GM19463 (cell line): Measurements from ENCODE around the gene ERC1.
A peak's percentile ranks its signal among the peaks of the same experiment; 100 is the strongest.

Experiments used
- ATAC-seq: cut with Tn5 transposase; IDR thresholded peaks from one replicate; pipeline ENCODE4 v1.9.1; 2021; ENCODE audit warnings: mild to moderate bottlenecking, moderate library complexity; ENCODE audit not compliant: unreplicated experiment

The ERC1 gene

DNA sequence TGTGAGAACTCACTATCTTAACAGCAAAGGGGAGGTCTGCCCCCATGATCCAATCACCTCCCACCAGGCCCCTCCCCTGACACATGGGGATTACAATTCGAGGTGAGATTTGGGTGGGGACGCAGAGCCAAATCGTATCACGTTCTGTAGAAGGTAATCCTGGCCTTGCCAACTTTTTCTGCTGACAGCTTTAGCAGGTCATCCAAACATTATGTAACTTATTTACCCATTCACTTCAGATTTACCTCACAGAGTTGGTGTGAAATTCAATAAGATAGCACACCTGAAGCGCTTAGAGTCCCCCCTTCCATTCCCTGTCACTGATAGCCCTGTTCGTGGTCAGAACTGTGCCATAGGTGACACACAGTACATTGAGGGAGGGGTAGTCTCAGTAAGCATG lies 384.3 kb downstream of the ERC1 start:
- no peak for ATAC-seq

DNA sequence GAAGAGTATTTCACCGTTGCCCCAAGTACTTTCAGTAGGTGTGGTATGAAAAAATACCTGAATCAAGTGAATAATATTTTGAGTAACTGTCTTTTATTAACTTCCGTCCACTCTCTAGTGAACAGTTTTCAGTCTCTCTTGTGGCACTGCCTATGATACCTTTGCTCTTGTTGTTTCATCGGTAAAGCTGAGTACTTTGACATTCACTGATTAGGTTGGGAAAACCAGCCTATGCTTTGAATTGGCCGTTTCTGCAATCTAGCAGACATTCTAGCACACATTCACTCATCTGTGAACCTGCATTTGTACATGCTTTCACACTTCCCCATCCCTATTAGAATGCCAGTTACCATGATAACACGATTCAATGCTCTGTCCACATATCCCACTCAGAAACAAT lies 386.1 kb downstream of the ERC1 start:
- no peak for ATAC-seq

DNA sequence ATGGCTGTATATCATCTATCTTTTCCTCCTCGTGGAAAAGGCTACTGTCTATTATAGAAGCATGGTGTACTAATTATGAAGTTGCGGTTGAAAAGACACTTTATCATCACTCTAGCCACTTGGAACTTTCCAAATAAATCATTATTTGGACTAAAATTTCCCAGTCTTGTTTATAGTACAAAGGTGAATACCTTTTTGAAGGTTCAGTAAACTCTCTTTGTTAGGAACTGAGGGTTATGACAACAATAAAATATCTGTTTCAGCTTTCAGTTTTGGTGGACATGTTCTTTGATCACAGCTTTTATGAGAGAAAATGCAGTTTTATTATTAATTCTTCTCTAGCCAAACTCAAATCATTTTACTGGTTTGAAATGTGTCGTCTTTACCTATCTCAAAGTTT lies 386.7 kb downstream of the ERC1 start:
- no peak for ATAC-seq

DNA sequence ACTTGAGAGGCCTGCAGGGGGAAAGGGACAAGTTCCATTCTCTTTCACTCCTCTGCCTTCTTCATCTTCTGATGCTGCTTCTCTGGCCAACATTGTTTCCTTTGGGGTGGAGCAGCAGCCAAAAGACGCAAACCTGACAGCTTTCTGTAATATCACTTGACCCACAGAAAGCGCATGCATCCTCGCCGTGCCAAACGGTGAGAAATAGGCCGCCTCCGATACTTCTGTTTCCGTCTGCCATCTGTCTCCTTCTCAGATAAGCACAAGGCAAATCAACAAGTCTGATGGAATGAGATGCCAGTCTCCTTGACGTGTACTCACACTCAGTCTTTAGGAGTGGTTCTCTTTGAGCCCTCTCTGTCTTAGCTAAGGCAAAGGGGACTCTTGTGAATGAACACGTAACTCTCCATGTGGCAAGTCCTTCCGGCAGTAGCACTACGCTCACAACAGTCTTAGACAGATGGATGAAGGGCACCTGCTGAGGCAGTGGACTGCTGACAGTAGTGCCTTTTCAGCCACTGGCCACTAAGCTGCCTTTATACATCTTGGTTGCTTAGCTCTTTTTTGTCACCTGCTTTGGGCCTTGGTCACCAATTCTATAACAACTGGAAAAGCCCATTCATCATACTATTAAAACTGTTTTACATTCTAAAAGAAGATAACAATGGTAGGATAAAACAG lies 389.3 kb downstream of the ERC1 start:
- ATAC-seq: no peak

- ATAC-seq: no peak
Observed at GRCh38 chr12:1382151-1382550, 391.1 kb downstream of the ERC1 start.

- ATAC-seq: no peak
Observed at GRCh38 chr12:1382826-1383225, 391.8 kb downstream of the ERC1 start.

- ATAC-seq: no peak
Observed at GRCh38 chr12:1383758-1384157, 392.7 kb downstream of the ERC1 start.

GRCh38 chr12:1384910-1385309 lies 393.9 kb downstream of the ERC1 start:
- ATAC-seq: no peak

GRCh38 chr12:1391722-1392121 lies 400.7 kb downstream of the ERC1 start:
- no peak for ATAC-seq

DNA sequence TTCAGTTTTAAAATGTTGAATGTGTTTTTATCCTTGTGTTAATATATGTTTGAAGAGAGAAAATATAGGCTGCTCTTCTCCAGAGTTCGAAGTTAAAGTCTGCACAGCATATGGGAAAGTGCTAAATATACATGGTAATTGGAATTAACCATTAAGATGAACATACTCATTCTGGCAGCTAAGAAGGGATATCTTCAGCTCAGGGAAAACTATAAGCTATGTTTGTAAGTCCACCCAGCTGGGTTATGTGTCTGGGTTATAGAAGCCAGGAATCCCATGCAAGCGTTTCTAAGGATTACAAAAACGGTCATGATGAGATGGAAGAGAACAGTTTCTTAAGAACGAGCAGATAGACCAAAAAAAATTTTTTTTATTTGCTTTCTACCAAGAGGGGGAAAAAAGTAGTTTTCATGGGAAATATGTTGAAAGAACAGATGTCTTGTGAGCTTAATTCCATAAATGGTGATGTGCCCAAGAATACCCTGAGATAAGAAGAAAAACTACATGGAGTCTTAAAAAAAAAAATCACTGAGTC lies 404.5 kb downstream of the ERC1 start:
- no peak for ATAC-seq

GRCh38 chr12:1398673-1399072 lies 407.6 kb downstream of the ERC1 start:
- no peak for ATAC-seq

- no peak for ATAC-seq
Observed at GRCh38 chr12:1401891-1402290, 410.9 kb downstream of the ERC1 start.

- ATAC-seq: no peak
Observed at GRCh38 chr12:1403417-1403816, 412.4 kb downstream of the ERC1 start.

- ATAC-seq: no peak
Observed at GRCh38 chr12:1405619-1406018, 414.6 kb downstream of the ERC1 start.

DNA sequence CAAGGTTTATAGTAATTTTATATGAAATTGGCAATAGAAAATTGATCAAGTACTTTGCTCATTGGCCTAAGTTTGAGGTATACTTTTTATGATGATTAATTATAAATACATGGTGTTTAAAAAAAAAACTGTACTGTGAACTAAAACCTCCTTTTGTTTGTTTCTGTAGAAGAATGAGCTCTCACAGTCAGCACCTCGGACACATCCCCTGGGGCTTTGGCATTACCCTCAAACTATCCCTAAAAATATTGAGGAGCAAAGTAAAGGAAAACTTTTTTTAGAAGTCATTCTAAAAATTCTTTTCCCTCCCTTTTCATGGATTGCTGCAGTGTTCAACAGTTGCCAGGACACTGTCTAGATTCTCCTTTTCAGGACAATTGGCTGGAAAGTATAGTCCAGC lies 419.8 kb downstream of the ERC1 start:
- no peak for ATAC-seq

DNA sequence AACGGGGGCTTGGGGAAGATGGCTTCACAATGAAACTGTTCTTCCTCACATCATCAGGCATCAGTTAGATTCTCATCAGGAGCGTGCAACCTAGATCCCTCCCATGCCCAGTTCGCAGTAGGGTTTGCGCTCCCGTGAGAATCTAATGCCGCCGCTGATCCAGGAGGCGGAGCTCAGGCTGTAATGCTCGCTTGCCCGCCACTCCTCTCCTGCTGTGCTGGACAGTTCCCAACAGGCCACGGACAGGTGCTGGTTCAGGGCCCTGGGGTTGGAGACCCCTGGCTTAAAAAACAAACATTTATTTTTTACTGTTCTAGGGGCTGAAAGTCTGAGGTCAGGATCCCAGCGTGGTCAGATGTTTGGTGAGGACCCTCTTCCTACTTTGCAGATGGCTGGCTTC lies 422.9 kb downstream of the ERC1 start:
- no peak for ATAC-seq

GRCh38 chr12:1418144-1418543 lies 427.1 kb downstream of the ERC1 start:
- ATAC-seq: no peak

DNA sequence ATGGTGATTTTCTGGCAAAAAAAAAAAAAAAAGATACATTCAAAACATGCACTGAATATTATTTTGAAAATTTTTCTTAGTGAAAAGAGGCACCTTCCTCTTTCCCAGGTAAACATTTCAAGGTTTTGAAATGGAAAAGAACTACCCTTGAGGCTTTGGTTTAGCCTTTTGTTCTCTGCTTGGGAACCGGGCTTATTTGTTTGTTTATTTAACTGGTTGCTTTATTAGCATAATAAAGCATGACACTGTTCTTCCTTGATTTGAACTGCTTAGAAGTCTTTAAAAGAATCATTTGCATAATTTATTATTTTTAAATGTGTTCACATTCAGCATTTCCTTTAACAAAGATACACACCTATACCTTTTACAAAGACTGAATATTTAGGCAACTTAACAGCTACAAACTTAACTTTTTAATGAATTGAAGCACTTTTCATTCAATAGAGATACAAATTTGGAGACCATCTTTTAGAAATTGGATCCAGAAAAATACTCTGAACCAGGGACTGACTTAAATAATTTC lies 428.9 kb downstream of the ERC1 start:
- ATAC-seq: no peak

- no peak for ATAC-seq
Observed at GRCh38 chr12:1421091-1421846, 430.2 kb downstream of the ERC1 start.

GRCh38 chr12:1422604-1423315 lies 431.7 kb downstream of the ERC1 start:
- ATAC-seq: peak; percentile 76

GRCh38 chr12:1424674-1425395 lies 433.8 kb downstream of the ERC1 start:
- no peak for ATAC-seq
